HepG2 (cell line): Measurements from ENCODE around the gene TRIM28. TPM values are rescaled to one million over a fixed set of nuclear protein-coding genes. Genes with fewer than 3 reads are reported as not detected.
A peak's percentile ranks its signal among the peaks of the same experiment; 100 is the strongest.

Experiments used
- ATAC-seq: fragments of 200-7000 bp; cut with Tn5 transposase; 3 replicates; pipeline ENCODE4 v1.9.1; 2020; ENCODE audit warnings: mild to moderate bottlenecking, moderate library complexity
- BruUV-seq: library from RNA; stranded (reverse); fragments of 400-500 nt; replicated peaks from 2 replicates; lab custom pipeline; 2021; lab: Mats Ljungman, UMichigan
- CTCF ChIA-PET: fragments of 300-600 bp; formaldehyde crosslinking; extraction: SDS; loops from one replicate; lab custom pipeline; 2021; ENCODE audit warnings: low total read pairs, inconsistent platforms, low intra/inter-chr PET ratio; lab: Yijun Ruan, JAX
- POLR2A ChIA-PET: fragments of 350-600 bp; sonication (Branson Sonifier 250); formaldehyde crosslinking; loops from one replicate; lab custom pipeline; 2020; ENCODE audit warnings: antibody characterized with exemption, inconsistent platforms; lab: Yijun Ruan, JAX
- DNase-seq: peaks from one replicate; pipeline ENCODE4 v3.0.0-alpha.2; 2015; ENCODE audit warnings: low spot score
- FAIRE-seq: peaks from 3 replicates; lab custom pipeline; 2011; peaks lifted over from hg19 to GRCh38; lab: Jason Lieb, UNC
- H2AFZ ChIP-seq: one replicate; pipeline ENCODE4 v1.6.1; 2011; ENCODE audit warnings: low read length, inconsistent platforms
- H3K27ac ChIP-seq: fragments of 300-600 bp; 3 replicates; pipeline ENCODE4 v1.8.0; 2011; ENCODE audit warnings: mixed run types, mild to moderate bottlenecking, mixed read lengths, low read length, inconsistent platforms; ENCODE audit not compliant: insufficient read depth; ENCODE audit errors: extremely low read length
- H3K27me3 ChIP-seq, 2 experiments: fragments of 200-600 bp in 1 of 2; 2 replicates in 1 of 2; 3 replicates in 1 of 2; pipeline versions ENCODE4 v1.6.0 to v1.8.0; 2011; ENCODE audit warnings: low read length in 2 of 2, mild to moderate bottlenecking in 2 of 2, moderate library complexity in 2 of 2, inconsistent platforms in 1 of 2; ENCODE audit not compliant: insufficient read depth in 2 of 2, control insufficient read depth in 1 of 2
- H3K36me3 ChIP-seq, 2 experiments: fragments of 200-600 bp in 1 of 2; replicated peaks in 1 of 2; 2 replicates in 1 of 2; 3 replicates in 1 of 2; pipeline versions ENCODE4 v1.5.1 to v1.8.0; 2011; ENCODE audit warnings: low read length in 2 of 2, inconsistent platforms in 1 of 2; ENCODE audit not compliant: insufficient read depth in 2 of 2, control insufficient read depth in 1 of 2
- H3K4me1 ChIP-seq: 2 replicates; pipeline ENCODE4 v1.5.1; 2012; ENCODE audit warnings: low read length, inconsistent platforms; ENCODE audit not compliant: insufficient read depth
- H3K4me2 ChIP-seq: 2 replicates; pipeline ENCODE4 v1.6.0; 2011; ENCODE audit warnings: low read depth, low read length, inconsistent platforms
- H3K4me3 ChIP-seq, 3 experiments: fragments of 200-600 bp in 1 of 3; sonication (generic), shearing (Covaris generic) in 1 of 3; replicated peaks in 1 of 3; 2 replicates each; pipeline ENCODE4 v1.5.1; 2011 to 2016; ENCODE audit warnings: low read length in 3 of 3, inconsistent platforms in 2 of 3, low read depth in 2 of 3, mild to moderate bottlenecking in 2 of 3, control low read depth in 1 of 3, mixed read lengths in 1 of 3; ENCODE audit not compliant: insufficient read depth in 1 of 3
- H3K79me2 ChIP-seq: one replicate; pipeline ENCODE4 v1.6.1; 2011; ENCODE audit warnings: low read length, inconsistent platforms; ENCODE audit not compliant: insufficient read depth
- H3K9ac ChIP-seq: 2 replicates; pipeline ENCODE4 v1.6.0; 2011; ENCODE audit warnings: mild to moderate bottlenecking, low read depth, low read length, inconsistent platforms; ENCODE audit not compliant: insufficient read depth
- H3K9me3 ChIP-seq: 2 replicates; pipeline ENCODE4 v1.5.1; 2012; ENCODE audit warnings: mild to moderate bottlenecking, low read length
- H4K20me1 ChIP-seq: 2 replicates; pipeline ENCODE4 v1.6.0; 2011; ENCODE audit warnings: inconsistent platforms, mild to moderate bottlenecking, low read length, moderate library complexity; ENCODE audit not compliant: insufficient read depth
- POLR2A ChIP-seq, 2 experiments: IDR thresholded peaks; 2 replicates each; pipeline ENCODE4 v1.6.1; 2011; ENCODE audit warnings: low read depth in 2 of 2, low read length in 2 of 2, mild to moderate bottlenecking in 1 of 2, moderate library complexity in 1 of 2; ENCODE audit not compliant: insufficient read depth in 1 of 2
- WGBS: methylation state at CpG from one replicate; pipeline ENCODE4 v1.1.6; 2017; ENCODE audit warnings: low lambda C conversion rate; 5-methylcytosine and 5-hydroxymethylcytosine counted together
- in situ Hi-C: cut with HindIII; loops from 2 replicates; pipeline ENCODE4 v1.10.0; 2017; ENCODE audit warnings: low pct_unique_long_range_greater_than_20kb; ENCODE audit not compliant: extremely low pct_ligation_motif_present
- intact Hi-C: fragments of 100-400 bp; cut with micrococcal nuclease; formaldehyde crosslinking; loops from one replicate; pipeline ENCODE4 v1.10.0; 2022; ENCODE audit not compliant: unreplicated experiment
- polyA plus RNA-seq, 8 experiments: library from polyadenylated mRNA; depleted of rRNA in 3 of 8; stranded (reverse) in 7 of 8; unstranded in 1 of 8; fragments of >200 nt; fragmentation: Illumina TruSeq in 4 of 8; extraction: Trizol in 4 of 8; gene quantifications; 2 replicates each; pipeline versions ENCODE4 v1.2.1 to v1.2.3, GENCODE V29; 2011 to 2016; ENCODE audit warnings: low read depth in 4 of 8, missing spikeins in 1 of 8, mixed read lengths in 1 of 8; ENCODE audit not compliant: insufficient read depth in 1 of 8
- total RNA-seq, 5 experiments: library from RNA; depleted of rRNA; stranded (reverse); fragments of >200 nt; fragmentation: Illumina TruSeq; extraction: Trizol; gene quantifications; 2 replicates each; pipeline ENCODE4 v1.2.3, GENCODE V29; 2016; ENCODE audit warnings: low read depth in 1 of 5
- TF ChIP-seq, protein P1 (sequence below): sonication (generic); formaldehyde crosslinking; IDR thresholded peaks from 2 replicates; pipeline ENCODE4 v1.4.0; 2020; ENCODE audit warnings: missing genetic modification reagents, mild to moderate bottlenecking, borderline replicate concordance

Gene TRIM28
- total and polyA plus RNA-seq, 2 of the 13 experiments (the other 11 are each of a cell fraction or from before 2014, with no cell fraction given), result 361 to 439 TPM

DNA sequence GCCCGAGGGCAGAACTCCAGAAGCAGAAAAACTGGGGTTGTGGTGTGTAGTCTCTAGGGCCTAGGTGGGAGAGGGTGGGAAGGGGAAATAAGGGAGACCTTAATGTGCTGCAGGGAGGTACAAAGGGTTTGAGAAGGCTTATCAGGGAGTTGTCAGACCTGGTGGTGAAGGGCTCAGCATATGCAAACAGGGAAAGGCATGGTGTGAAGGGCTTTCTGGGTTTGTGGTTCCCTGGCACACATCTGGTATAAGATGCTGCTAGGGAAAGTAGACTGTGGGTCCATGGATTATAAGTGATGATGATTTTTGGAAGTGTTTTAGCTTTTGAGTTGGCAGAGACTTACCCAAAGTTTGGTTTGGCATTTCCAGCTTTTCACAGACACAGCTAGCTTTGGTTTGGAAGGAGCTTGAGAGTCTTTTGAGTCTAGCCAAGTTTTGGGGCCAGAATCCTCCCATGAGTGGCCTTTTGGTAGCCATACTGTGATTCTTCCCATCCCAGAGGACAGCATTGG, 2.2 kb downstream of the TRIM28 start:
- H2AFZ ChIP-seq, result no peak overlapping the region
- H3K9me3 ChIP-seq, result no peaks in the 10 kb centered on the region
- POLR2A ChIA-PET, result interaction anchor here (1.6 to 3.6 kb wide), 3 partner anchors 8 to 26 kb away, joined by 4 to 59 read pairs (median 58); partner anchors contain the start of genes CHMP2A and ZBTB45
- H3K36me3 ChIP-seq, result peaks cover 35 to 54% of the 10 kb centered on the region in 2 experiments
- intact Hi-C loops (no loop called here), in situ Hi-C loops (no loop called here)
- peaks cover 24% of the 10 kb centered on the region for H3K4me1 ChIP-seq
- 6% methylated on average over 1 of the region's 1 CpG for WGBS
- H3K27me3 ChIP-seq, result no peaks in the 10 kb centered on the region; a peak in 2 of 5 replicates
- H4K20me1 ChIP-seq, result peaks cover 44% of the 10 kb centered on the region
- no peak overlapping the region for H3K27ac ChIP-seq
- peak overlapping the region; percentile 85 for H3K9ac ChIP-seq
- DNase-seq (no peak), FAIRE-seq (no peak)
- TF ChIP-seq, protein P1, sequence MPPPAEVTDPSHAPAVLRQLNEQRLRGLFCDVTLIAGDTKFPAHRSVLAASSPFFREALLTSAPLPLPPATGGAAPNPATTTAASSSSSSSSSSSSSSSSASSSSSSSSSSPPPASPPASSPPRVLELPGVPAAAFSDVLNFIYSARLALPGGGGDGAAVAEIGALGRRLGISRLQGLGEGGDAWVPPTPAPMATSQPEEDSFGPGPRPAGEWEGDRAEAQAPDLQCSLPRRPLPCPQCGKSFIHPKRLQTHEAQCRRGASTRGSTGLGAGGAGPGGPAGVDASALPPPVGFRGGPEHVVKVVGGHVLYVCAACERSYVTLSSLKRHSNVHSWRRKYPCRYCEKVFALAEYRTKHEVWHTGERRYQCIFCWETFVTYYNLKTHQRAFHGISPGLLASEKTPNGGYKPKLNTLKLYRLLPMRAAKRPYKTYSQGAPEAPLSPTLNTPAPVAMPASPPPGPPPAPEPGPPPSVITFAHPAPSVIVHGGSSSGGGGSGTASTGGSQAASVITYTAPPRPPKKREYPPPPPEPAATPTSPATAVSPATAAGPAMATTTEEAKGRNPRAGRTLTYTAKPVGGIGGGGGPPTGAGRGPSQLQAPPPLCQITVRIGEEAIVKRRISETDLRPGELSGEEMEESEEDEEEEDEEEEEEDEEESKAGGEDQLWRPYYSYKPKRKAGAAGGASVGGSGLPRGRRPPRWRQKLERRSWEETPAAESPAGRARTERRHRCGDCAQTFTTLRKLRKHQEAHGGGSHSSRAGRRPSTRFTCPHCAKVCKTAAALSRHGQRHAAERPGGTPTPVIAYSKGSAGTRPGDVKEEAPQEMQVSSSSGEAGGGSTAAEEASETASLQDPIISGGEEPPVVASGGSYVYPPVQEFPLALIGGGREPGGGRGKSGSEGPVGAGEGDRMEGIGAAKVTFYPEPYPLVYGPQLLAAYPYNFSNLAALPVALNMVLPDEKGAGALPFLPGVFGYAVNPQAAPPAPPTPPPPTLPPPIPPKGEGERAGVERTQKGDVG (CRISPR knock-in tag), result no peak
- TF ChIP-seq POLR2A (IDR thresholded peaks at IDR 0.05; ENCODE audit: insufficient read depth in 1 of 2, low read depth in 2 of 2, low read length in 2 of 2), result peak in 1 of 2 experiments; percentile 29; a peak in 1 of 4 replicates
- TF ChIP-seq, all 625 proteins: peak for 1
- peaks cover 38% of the 10 kb centered on the region for H3K79me2 ChIP-seq
- no TSS peak for BruUV-seq
- H3K4me3 ChIP-seq, result peak overlapping the region; percentile 91 to 99 (median 96)
- peak overlapping the region; percentile 97 for H3K4me2 ChIP-seq
- CTCF ChIA-PET, result no interaction called here
- ATAC-seq, result no peak
